HepG2 (cell line): ENCODE results near the gene MYL11. TPM values are rescaled to one million over a fixed set of nuclear protein-coding genes. Genes with fewer than 3 reads are reported as not detected.

ENCODE experiments used
- ATAC-seq: fragments of 200-7000 bp; cut with Tn5 transposase; 3 replicates; pipeline ENCODE4 v1.9.1; 2020; ENCODE audit warnings: mild to moderate bottlenecking, moderate library complexity
- BruUV-seq: library from RNA; stranded (reverse); fragments of 400-500 nt; replicated peaks from 2 replicates; lab custom pipeline; 2021; lab: Mats Ljungman, UMichigan
- CTCF ChIA-PET: fragments of 300-600 bp; formaldehyde crosslinking; extraction: SDS; loops from one replicate; lab custom pipeline; 2021; ENCODE audit warnings: low total read pairs, inconsistent platforms, low intra/inter-chr PET ratio; lab: Yijun Ruan, JAX
- POLR2A ChIA-PET: fragments of 350-600 bp; sonication (Branson Sonifier 250); formaldehyde crosslinking; loops from one replicate; lab custom pipeline; 2020; ENCODE audit warnings: antibody characterized with exemption, inconsistent platforms; lab: Yijun Ruan, JAX
- DNase-seq: peaks from one replicate; pipeline ENCODE4 v3.0.0-alpha.2; 2015; ENCODE audit warnings: low spot score
- FAIRE-seq: peaks from 3 replicates; lab custom pipeline; 2011; peaks lifted over from hg19 to GRCh38; lab: Jason Lieb, UNC
- H2AFZ ChIP-seq: one replicate; pipeline ENCODE4 v1.6.1; 2011; ENCODE audit warnings: low read length, inconsistent platforms
- H3K27ac ChIP-seq: fragments of 300-600 bp; 3 replicates; pipeline ENCODE4 v1.8.0; 2011; ENCODE audit warnings: mixed run types, mild to moderate bottlenecking, mixed read lengths, low read length, inconsistent platforms; ENCODE audit not compliant: insufficient read depth; ENCODE audit errors: extremely low read length
- H3K27me3 ChIP-seq, 2 experiments: fragments of 200-600 bp in 1 of 2; 2 replicates in 1 of 2; 3 replicates in 1 of 2; pipeline versions ENCODE4 v1.6.0 to v1.8.0; 2011; ENCODE audit warnings: low read length in 2 of 2, mild to moderate bottlenecking in 2 of 2, moderate library complexity in 2 of 2, inconsistent platforms in 1 of 2; ENCODE audit not compliant: insufficient read depth in 2 of 2, control insufficient read depth in 1 of 2
- H3K36me3 ChIP-seq, 2 experiments: fragments of 200-600 bp in 1 of 2; replicated peaks in 1 of 2; 2 replicates in 1 of 2; 3 replicates in 1 of 2; pipeline versions ENCODE4 v1.5.1 to v1.8.0; 2011; ENCODE audit warnings: low read length in 2 of 2, inconsistent platforms in 1 of 2; ENCODE audit not compliant: insufficient read depth in 2 of 2, control insufficient read depth in 1 of 2
- H3K4me1 ChIP-seq: 2 replicates; pipeline ENCODE4 v1.5.1; 2012; ENCODE audit warnings: low read length, inconsistent platforms; ENCODE audit not compliant: insufficient read depth
- H3K4me2 ChIP-seq: 2 replicates; pipeline ENCODE4 v1.6.0; 2011; ENCODE audit warnings: low read depth, low read length, inconsistent platforms
- H3K4me3 ChIP-seq, 3 experiments: fragments of 200-600 bp in 1 of 3; sonication (generic), shearing (Covaris generic) in 1 of 3; replicated peaks in 1 of 3; 2 replicates each; pipeline ENCODE4 v1.5.1; 2011 to 2016; ENCODE audit warnings: low read length in 3 of 3, inconsistent platforms in 2 of 3, low read depth in 2 of 3, mild to moderate bottlenecking in 2 of 3, control low read depth in 1 of 3, mixed read lengths in 1 of 3; ENCODE audit not compliant: insufficient read depth in 1 of 3
- H3K79me2 ChIP-seq: one replicate; pipeline ENCODE4 v1.6.1; 2011; ENCODE audit warnings: low read length, inconsistent platforms; ENCODE audit not compliant: insufficient read depth
- H3K9ac ChIP-seq: 2 replicates; pipeline ENCODE4 v1.6.0; 2011; ENCODE audit warnings: mild to moderate bottlenecking, low read depth, low read length, inconsistent platforms; ENCODE audit not compliant: insufficient read depth
- H3K9me3 ChIP-seq: 2 replicates; pipeline ENCODE4 v1.5.1; 2012; ENCODE audit warnings: mild to moderate bottlenecking, low read length
- H4K20me1 ChIP-seq: 2 replicates; pipeline ENCODE4 v1.6.0; 2011; ENCODE audit warnings: inconsistent platforms, mild to moderate bottlenecking, low read length, moderate library complexity; ENCODE audit not compliant: insufficient read depth
- AGO2 ChIP-seq: fragments of 200-400 bp; formaldehyde crosslinking; optimal IDR thresholded peaks from 2 replicates; pipeline ENCODE3; 2017; ENCODE audit warnings: mild to moderate bottlenecking, low read depth, low read length, moderate library complexity
- HCFC1 ChIP-seq: fragments of 150-350 bp; IDR thresholded peaks from 2 replicates; pipeline ENCODE4 v1.6.1; 2014; ENCODE audit warnings: low read depth, low read length
- MBD4 ChIP-seq: IDR thresholded peaks from 2 replicates; pipeline ENCODE4 v1.6.1; 2012; ENCODE audit warnings: low read length, inconsistent platforms, borderline replicate concordance
- MIXL1 ChIP-seq: IDR thresholded peaks from 2 replicates; pipeline ENCODE4 v1.6.1; 2016
- MTA3 ChIP-seq: sonication (generic); formaldehyde crosslinking; IDR thresholded peaks from 2 replicates; pipeline ENCODE4 v1.4.0; 2020; ENCODE audit warnings: missing genetic modification reagents
- RBM39 ChIP-seq: fragments of 200-400 bp; formaldehyde crosslinking; IDR thresholded peaks from one replicate; pipeline ENCODE4 v1.6.1; 2018; ENCODE audit warnings: antibody characterized with exemption, mild to moderate bottlenecking, low read depth, low read length; ENCODE audit not compliant: poor library complexity, severe bottlenecking
- SCMH1 ChIP-seq: sonication (generic); formaldehyde crosslinking; IDR thresholded peaks from 2 replicates; pipeline ENCODE4 v1.9.0; 2021; ENCODE audit warnings: missing genetic modification reagents, mild to moderate bottlenecking, borderline replicate concordance
- SP4 ChIP-seq: sonication (generic); formaldehyde crosslinking; IDR thresholded peaks from 2 replicates; pipeline ENCODE4 v1.8.1; 2023; ENCODE audit warnings: mild to moderate bottlenecking, missing genetic modification reagents
- YEATS4 ChIP-seq: sonication (generic); formaldehyde crosslinking; IDR thresholded peaks from 2 replicates; pipeline ENCODE4 v1.4.0; 2020; ENCODE audit warnings: missing genetic modification reagents, borderline replicate concordance
- ZBED4 ChIP-seq: sonication (generic); formaldehyde crosslinking; IDR thresholded peaks from 2 replicates; pipeline ENCODE4 v1.4.0; 2020; ENCODE audit warnings: missing genetic modification reagents, borderline replicate concordance
- ZC3H13 ChIP-seq: sonication (generic); formaldehyde crosslinking; IDR thresholded peaks from 2 replicates; pipeline ENCODE4 v1.8.1; 2023; ENCODE audit warnings: mild to moderate bottlenecking, missing genetic modification reagents, moderate library complexity
- ZNF124 ChIP-seq: sonication (generic); formaldehyde crosslinking; IDR thresholded peaks from 2 replicates; pipeline ENCODE4 v1.4.0; 2020; ENCODE audit warnings: missing genetic modification reagents
- ZNF263 ChIP-seq: sonication (generic); formaldehyde crosslinking; IDR thresholded peaks from 2 replicates; pipeline ENCODE4 v1.4.0; 2020; ENCODE audit warnings: missing genetic modification reagents
- ZNF780A ChIP-seq: sonication (generic); formaldehyde crosslinking; IDR thresholded peaks from 2 replicates; pipeline ENCODE4 v1.8.0; 2022; ENCODE audit warnings: mild to moderate bottlenecking, missing genetic modification reagents, moderate library complexity
- WGBS: methylation state at CpG from one replicate; pipeline ENCODE4 v1.1.6; 2017; ENCODE audit warnings: low lambda C conversion rate; 5-methylcytosine and 5-hydroxymethylcytosine counted together
- in situ Hi-C: cut with HindIII; loops from 2 replicates; pipeline ENCODE4 v1.10.0; 2017; ENCODE audit warnings: low pct_unique_long_range_greater_than_20kb; ENCODE audit not compliant: extremely low pct_ligation_motif_present
- intact Hi-C: fragments of 100-400 bp; cut with micrococcal nuclease; formaldehyde crosslinking; loops from one replicate; pipeline ENCODE4 v1.10.0; 2022; ENCODE audit not compliant: unreplicated experiment
- polyA plus RNA-seq, 8 experiments: library from polyadenylated mRNA; depleted of rRNA in 3 of 8; stranded (reverse) in 7 of 8; unstranded in 1 of 8; fragments of >200 nt; fragmentation: Illumina TruSeq in 4 of 8; extraction: Trizol in 4 of 8; gene quantifications; 2 replicates each; pipeline versions ENCODE4 v1.2.1 to v1.2.3, GENCODE V29; 2011 to 2016; ENCODE audit warnings: low read depth in 4 of 8, missing spikeins in 1 of 8, mixed read lengths in 1 of 8; ENCODE audit not compliant: insufficient read depth in 1 of 8
- total RNA-seq, 5 experiments: library from RNA; depleted of rRNA; stranded (reverse); fragments of >200 nt; fragmentation: Illumina TruSeq; extraction: Trizol; gene quantifications; 2 replicates each; pipeline ENCODE4 v1.2.3, GENCODE V29; 2016; ENCODE audit warnings: low read depth in 1 of 5
- TF ChIP-seq, protein P1 (sequence below): sonication (generic); formaldehyde crosslinking; IDR thresholded peaks from 2 replicates; pipeline ENCODE4 v1.9.0; 2022; ENCODE audit warnings: missing genetic modification reagents, mild to moderate bottlenecking, borderline replicate concordance
- TF ChIP-seq, protein P2 (sequence below): sonication (generic); formaldehyde crosslinking; IDR thresholded peaks from 2 replicates; pipeline ENCODE4 v1.4.0; 2020; ENCODE audit warnings: missing genetic modification reagents

MYL11 gene
- total and polyA plus RNA-seq, 2 of the 13 experiments (the other 11 are each of a cell fraction or from before 2014, with no cell fraction given), result not detected

DNA sequence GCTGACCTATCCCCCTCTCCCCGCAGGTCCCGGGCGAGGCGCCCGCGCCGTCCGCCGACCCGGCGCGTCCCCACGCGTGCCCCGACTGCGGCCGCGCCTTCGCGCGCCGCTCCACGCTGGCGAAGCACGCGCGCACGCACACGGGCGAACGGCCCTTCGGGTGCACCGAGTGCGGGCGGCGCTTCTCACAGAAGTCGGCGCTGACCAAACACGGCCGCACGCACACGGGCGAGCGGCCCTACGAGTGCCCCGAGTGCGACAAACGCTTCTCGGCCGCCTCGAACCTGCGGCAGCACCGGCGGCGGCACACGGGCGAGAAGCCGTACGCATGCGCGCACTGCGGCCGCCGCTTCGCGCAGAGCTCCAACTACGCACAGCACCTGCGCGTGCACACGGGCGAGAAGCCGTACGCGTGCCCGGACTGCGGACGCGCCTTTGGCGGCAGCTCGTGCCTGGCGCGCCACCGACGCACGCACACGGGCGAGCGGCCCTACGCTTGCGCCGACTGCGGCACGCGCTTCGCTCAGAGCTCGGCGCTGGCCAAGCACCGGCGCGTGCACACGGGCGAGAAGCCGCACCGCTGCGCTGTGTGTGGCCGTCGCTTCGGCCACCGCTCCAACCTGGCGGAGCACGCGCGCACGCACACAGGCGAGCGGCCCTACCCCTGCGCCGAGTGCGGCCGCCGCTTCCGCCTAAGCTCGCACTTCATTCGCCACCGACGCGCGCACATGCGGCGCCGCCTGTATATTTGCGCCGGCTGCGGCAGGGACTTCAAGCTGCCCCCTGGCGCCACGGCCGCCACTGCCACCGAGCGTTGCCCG, 43.1 kb downstream of the MYL11 start:
- no peak for FAIRE-seq
- Histone ChIP-seq H2AFZ (no peak overlapping the region), H3K9ac (no peak overlapping the region), H3K4me2 (no peak overlapping the region), H3K4me1 (0 out of 2 replicates have a peak, but pooled peaks cover 10% of the 10 kb centered on the region), H3K27ac (no peak overlapping the region), H3K27me3 (no peaks in the 10 kb centered on the region), H4K20me1 (no peaks in the 10 kb centered on the region), H3K79me2 (peaks cover 5% of the 10 kb centered on the region), H3K9me3 (no peaks in the 10 kb centered on the region), H3K4me3 (no peak overlapping the region), H3K36me3 (peaks cover 11 to 50% of the 10 kb centered on the region in 2 experiments)
- in situ Hi-C loops (no loop called here), intact Hi-C loops (no loop called here)
- ChIA-PET POLR2A (interaction anchor here (0.6 to 1.2 kb wide), 3 partner anchors 8 to 480 kb away, joined by 3 read pairs; partner anchors contain the start of gene ZNF771), CTCF (no interaction called here)
- peak; percentile 22; the same call in 2 of the 3 replicates for ATAC-seq
- no peak for DNase-seq
- no TSS peak for BruUV-seq
- 97% methylated on average over 140 of the region's 140 CpGs for WGBS
- TF ChIP-seq ZC3H13 (CRISPR knock-in tag) (0 out of 2 replicates have a peak, but pooled peaks have one; percentile 41), ZNF780A (CRISPR knock-in tag) (no peak), HCFC1 (no peak), AGO2 (peak; percentile 92), MTA3 (CRISPR knock-in tag) (no peak), YEATS4 (CRISPR knock-in tag) (no peak), ZNF263 (no peak), SP4 (no peak), ZNF124 (no peak), ZBED4 (CRISPR knock-in tag) (no peak), MIXL1 (no peak), SCMH1 (CRISPR knock-in tag) (no peak), RBM39 (no peak), MBD4 (no peak)
- TF ChIP-seq, protein P1, sequence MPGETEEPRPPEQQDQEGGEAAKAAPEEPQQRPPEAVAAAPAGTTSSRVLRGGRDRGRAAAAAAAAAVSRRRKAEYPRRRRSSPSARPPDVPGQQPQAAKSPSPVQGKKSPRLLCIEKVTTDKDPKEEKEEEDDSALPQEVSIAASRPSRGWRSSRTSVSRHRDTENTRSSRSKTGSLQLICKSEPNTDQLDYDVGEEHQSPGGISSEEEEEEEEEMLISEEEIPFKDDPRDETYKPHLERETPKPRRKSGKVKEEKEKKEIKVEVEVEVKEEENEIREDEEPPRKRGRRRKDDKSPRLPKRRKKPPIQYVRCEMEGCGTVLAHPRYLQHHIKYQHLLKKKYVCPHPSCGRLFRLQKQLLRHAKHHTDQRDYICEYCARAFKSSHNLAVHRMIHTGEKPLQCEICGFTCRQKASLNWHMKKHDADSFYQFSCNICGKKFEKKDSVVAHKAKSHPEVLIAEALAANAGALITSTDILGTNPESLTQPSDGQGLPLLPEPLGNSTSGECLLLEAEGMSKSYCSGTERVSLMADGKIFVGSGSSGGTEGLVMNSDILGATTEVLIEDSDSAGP, result 0 out of 2 replicates have a peak, but pooled peaks have one; percentile 8
- TF ChIP-seq, protein P2, sequence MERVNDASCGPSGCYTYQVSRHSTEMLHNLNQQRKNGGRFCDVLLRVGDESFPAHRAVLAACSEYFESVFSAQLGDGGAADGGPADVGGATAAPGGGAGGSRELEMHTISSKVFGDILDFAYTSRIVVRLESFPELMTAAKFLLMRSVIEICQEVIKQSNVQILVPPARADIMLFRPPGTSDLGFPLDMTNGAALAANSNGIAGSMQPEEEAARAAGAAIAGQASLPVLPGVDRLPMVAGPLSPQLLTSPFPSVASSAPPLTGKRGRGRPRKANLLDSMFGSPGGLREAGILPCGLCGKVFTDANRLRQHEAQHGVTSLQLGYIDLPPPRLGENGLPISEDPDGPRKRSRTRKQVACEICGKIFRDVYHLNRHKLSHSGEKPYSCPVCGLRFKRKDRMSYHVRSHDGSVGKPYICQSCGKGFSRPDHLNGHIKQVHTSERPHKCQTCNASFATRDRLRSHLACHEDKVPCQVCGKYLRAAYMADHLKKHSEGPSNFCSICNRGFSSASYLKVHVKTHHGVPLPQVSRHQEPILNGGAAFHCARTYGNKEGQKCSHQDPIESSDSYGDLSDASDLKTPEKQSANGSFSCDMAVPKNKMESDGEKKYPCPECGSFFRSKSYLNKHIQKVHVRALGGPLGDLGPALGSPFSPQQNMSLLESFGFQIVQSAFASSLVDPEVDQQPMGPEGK (CRISPR knock-in tag), result no peak
